ENCODE data around the gene MTRF1L. TPM values are rescaled to one million over a fixed set of nuclear protein-coding genes. Genes with fewer than 3 reads are reported as not detected.

MTRF1L gene
- polyA plus RNA-seq, 1 donor (not counting 4 experiments of a cell fraction or from before 2014, with no cell fraction given) = 19.0 TPM

GRCh38 chr6:152981219-152981618, 21.3 kb downstream of the MTRF1L start:
- Histone ChIP-seq H3K27ac (ENCODE audit: control insufficient read depth, insufficient read depth, low read length) (peak overlapping the region; percentile 26), H3K9me3 (ENCODE audit: control insufficient read depth, low read depth, low read length) (no peaks in the 10 kb centered on the region), H3K79me2 (ENCODE audit: control insufficient read depth, insufficient read depth, low read length) (peaks cover 77% of the 10 kb centered on the region), H3K27me3 (ENCODE audit: control insufficient read depth, extremely low read depth, insufficient read depth, low read length) (no peaks in the 10 kb centered on the region), H2AFZ (ENCODE audit: control insufficient read depth, low read length) (peak overlapping the region; percentile 3), H4K20me1 (ENCODE audit: control insufficient read depth, extremely low read depth, insufficient read depth, low read length) (no peaks in the 10 kb centered on the region), H3K9ac (ENCODE audit: control insufficient read depth, extremely low read depth, insufficient read depth, low read length) (peak overlapping the region; percentile 66), H3K4me1 (ENCODE audit: control insufficient read depth, extremely low read depth, insufficient read depth, low read length) (peaks cover 29% of the 10 kb centered on the region), H3K4me2 (ENCODE audit: control insufficient read depth, extremely low read depth, insufficient read depth, low read depth, low read length) (peak overlapping the region; percentile 67), H3K36me3 (ENCODE audit: control insufficient read depth in 2 of 2, extremely low read depth in 1 of 2, insufficient read depth in 2 of 2, low read length in 2 of 2) (no peaks in the 10 kb centered on the region), H3K9me1 (ENCODE audit: control insufficient read depth, extremely low read depth, insufficient read depth, low read length) (no peaks in the 10 kb centered on the region), H3K4me3 (ENCODE audit: control insufficient read depth in 2 of 3, extremely low read depth in 1 of 3, insufficient read depth in 2 of 3, low read depth in 1 of 3, low read length in 3 of 3) (peak overlapping the region; percentile 5 to 76 (median 74))
- FAIRE-seq = no peak
- TF ChIP-seq CTCF (optimal IDR thresholded peaks at IDR 0.05 in 1 of 3, IDR thresholded peaks at IDR 0.05 in 1 of 3, conservative IDR thresholded peaks at IDR 0.05 in 1 of 3; ENCODE audit: extremely low read depth in 1 of 3, insufficient read depth in 2 of 3, low read length in 3 of 3) = no peak
- TF ChIP-seq EZH2 (IDR thresholded peaks at IDR 0.05; ENCODE audit: low read length) = no peak
- DNase-seq (ENCODE audit: low read depth, low spot score) = no peak
- dilution Hi-C loops (cut with MboI; ENCODE audit: extremely low pct_ligation_motif_present, low sequenced_read_pairs) = no loop called here

- TF ChIP-seq EZH2 (IDR thresholded peaks at IDR 0.05; ENCODE audit: low read length) (no peak), CTCF (optimal IDR thresholded peaks at IDR 0.05 in 1 of 3, IDR thresholded peaks at IDR 0.05 in 1 of 3, conservative IDR thresholded peaks at IDR 0.05 in 1 of 3; ENCODE audit: extremely low read depth in 1 of 3, insufficient read depth in 2 of 3, low read length in 3 of 3) (no peak)
- Histone ChIP-seq H3K27me3 (ENCODE audit: control insufficient read depth, extremely low read depth, insufficient read depth, low read length) (no peaks in the 10 kb centered on the region), H3K9me3 (ENCODE audit: control insufficient read depth, low read depth, low read length) (no peaks in the 10 kb centered on the region), H2AFZ (ENCODE audit: control insufficient read depth, low read length) (no peak overlapping the region), H3K79me2 (ENCODE audit: control insufficient read depth, insufficient read depth, low read length) (peaks cover 79% of the 10 kb centered on the region), H3K27ac (ENCODE audit: control insufficient read depth, insufficient read depth, low read length) (peak overlapping the region; percentile 32), H3K36me3 (ENCODE audit: control insufficient read depth in 2 of 2, extremely low read depth in 1 of 2, insufficient read depth in 2 of 2, low read length in 2 of 2) (no peaks in the 10 kb centered on the region), H3K9me1 (ENCODE audit: control insufficient read depth, extremely low read depth, insufficient read depth, low read length) (no peaks in the 10 kb centered on the region), H3K4me3 (ENCODE audit: control insufficient read depth in 2 of 3, extremely low read depth in 1 of 3, insufficient read depth in 2 of 3, low read depth in 1 of 3, low read length in 3 of 3) (peak overlapping the region in 2 of 3 experiments; percentile 74 to 76), H3K4me1 (ENCODE audit: control insufficient read depth, extremely low read depth, insufficient read depth, low read length) (peaks cover 29% of the 10 kb centered on the region), H3K9ac (ENCODE audit: control insufficient read depth, extremely low read depth, insufficient read depth, low read length) (no peak overlapping the region), H3K4me2 (ENCODE audit: control insufficient read depth, extremely low read depth, insufficient read depth, low read depth, low read length) (peak overlapping the region; percentile 67), H4K20me1 (ENCODE audit: control insufficient read depth, extremely low read depth, insufficient read depth, low read length) (no peaks in the 10 kb centered on the region)
- FAIRE-seq (no peak), DNase-seq (ENCODE audit: low read depth, low spot score) (no peak)
- dilution Hi-C loops (cut with MboI; ENCODE audit: extremely low pct_ligation_motif_present, low sequenced_read_pairs) = no loop called here
Observed at GRCh38 chr6:152980656-152981055, 21.9 kb downstream of the MTRF1L start.

All from keratinocyte (primary cell).